Inflammatory macrophage treated with lipopolysaccharide for 1 hour (primary cell): ENCODE data around the gene STX3.
"Not testable (repeated sequence)": the region's sequence is repeated elsewhere in the genome, so short reads cannot be mapped to it uniquely, and the experiment has no call there.

Experiments
- DNase-seq, 2 donors: peaks; one replicate each; pipeline ENCODE4 v3.0.0-alpha.2; 2020 to 2022

Gene STX3

DNA sequence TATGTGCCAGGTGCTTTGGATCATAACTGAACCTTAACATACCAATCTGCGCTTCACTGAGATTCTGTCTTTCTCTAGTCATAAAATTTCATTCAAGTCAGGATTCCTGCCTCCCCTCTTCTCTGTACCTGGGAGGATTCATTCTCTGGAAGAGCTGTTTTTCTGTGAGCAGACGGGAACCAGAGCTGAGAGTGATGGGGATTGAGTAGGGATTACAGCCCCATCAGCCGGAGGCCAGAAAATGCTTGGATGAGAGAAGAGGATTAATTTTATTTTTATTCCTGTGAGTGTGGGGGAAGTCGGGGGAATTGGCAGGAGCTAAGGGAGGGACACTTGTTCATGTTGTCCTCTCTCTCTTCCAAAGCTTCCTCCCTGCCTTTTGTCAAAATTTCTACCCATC is 4.7 kb downstream of the STX3 start:
- no peak for DNase-seq

DNA sequence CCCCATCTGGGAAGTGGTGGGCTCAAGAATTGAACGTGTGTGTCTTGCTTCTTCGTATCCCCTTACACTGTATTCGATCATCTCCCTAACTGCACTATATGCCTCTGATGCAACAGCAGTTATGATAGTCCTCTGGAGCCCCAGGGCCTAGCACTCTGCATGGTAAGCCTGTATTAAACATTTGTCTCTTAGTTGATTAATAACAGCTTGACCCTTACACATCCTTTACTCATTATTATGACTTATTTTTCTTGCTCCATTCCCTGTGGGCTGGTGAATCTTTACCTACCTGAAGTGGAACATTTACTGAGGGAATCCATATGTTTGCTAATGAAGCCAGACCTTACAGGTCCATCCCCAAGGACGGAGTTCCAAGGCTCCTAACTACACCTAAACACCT is 5.6 kb downstream of the STX3 start:
- no peak for DNase-seq

DNA sequence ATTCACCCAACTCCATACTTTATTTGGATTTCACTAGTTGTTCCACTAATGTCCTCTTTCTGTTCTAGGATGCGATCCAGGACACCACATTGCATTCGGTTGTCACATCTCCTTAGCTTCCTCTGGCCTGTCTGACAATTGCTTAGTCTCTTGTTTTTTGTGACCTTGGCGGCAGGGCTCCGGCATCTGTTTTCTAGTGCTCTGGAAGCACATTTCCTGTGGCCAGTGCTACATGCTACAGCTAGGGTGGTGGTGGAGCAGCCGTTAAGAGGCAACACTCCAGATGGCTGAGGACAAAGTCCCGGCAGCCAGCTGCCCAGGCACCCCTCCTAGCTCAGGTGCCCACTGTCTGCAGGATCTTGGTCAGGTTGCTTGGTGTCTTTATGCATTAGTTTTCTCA is 6.8 kb downstream of the STX3 start:
- DNase-seq: no peak

DNA sequence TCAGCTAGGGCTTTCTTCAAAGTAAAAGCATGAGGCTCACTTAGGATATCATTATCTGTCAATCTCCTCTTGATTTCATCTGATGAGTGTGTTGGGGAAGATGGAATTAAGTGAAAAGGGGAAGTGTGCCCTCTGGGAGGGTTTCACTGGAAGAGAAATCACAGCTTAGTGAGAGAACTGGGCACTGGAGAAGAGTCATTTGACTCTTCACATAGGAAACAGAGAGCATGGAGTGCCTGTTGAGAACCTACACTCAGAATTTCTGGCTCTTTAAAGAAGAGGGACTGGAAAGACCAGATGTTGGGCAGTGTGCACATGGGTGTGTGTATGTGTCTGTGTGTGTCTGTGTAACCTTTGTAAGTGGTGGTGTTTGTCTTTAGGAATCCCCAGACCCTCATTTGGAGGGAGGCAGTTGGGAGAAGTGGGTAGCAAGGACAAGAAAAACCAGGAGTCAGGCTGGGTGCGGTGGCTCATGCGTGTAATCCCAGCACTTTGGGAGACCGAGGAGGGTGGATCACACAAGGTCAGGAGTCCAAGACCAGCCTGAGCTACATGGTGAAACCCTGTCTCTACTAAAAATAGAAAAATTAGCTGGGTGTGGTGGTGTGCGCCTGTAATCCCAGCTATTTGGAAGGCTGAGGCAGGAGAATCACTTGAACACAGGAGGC is 10.0 kb downstream of the STX3 start:
- peak; percentile 58 to 62 for DNase-seq

DNA sequence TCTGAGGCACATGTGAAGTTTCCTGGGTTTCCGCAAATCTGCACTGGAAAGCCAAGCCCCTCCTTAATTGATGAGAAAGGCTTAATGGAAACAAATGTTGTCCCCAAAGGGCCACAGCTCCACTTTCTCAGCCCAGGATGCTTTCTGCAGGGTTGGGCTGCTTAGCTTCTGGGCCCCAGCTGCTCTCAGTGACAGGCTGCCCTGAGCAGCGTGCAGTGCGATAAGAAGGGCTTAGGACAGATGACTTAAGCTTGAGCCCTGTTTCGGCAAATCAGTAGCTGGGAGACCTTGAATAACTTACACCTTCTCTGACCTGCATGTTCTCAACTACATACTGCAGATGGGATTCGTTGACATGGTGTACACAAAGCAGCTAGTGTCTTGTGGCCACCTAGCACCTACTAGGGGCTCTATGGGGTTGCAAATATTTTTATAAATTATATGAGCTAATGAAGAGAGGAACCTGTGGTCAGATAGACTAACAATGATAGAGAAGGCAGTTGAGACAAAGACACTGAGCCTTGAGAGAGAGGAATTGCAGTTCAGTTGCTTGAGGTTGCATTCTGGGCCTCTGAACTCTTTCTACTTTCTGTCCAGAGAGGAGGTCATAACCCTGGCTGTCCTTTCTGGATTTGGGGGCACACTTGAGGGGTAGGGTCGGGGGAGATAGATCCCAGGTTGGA is 11.5 kb downstream of the STX3 start:
- no peak for DNase-seq

DNA sequence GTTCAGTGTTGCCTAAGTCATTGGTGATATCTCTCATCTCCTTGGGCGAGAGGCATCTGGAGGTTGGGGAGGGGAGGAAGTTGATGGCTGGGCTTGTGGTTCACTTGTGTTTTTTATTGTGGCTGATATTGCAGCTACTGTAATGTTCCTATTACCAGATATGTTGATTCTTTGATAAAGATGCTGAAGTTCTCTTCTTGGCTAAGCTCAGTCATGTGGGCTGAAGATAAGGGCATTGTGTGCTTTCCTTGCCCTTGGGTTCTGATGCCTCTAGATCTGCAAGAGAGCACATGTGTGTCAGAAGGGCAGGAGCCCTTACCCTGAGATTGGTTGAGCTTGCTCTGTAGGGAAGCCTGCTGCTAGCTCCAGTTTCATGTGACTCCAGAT is 12.0 kb downstream of the STX3 start:
- DNase-seq: no peak

DNA sequence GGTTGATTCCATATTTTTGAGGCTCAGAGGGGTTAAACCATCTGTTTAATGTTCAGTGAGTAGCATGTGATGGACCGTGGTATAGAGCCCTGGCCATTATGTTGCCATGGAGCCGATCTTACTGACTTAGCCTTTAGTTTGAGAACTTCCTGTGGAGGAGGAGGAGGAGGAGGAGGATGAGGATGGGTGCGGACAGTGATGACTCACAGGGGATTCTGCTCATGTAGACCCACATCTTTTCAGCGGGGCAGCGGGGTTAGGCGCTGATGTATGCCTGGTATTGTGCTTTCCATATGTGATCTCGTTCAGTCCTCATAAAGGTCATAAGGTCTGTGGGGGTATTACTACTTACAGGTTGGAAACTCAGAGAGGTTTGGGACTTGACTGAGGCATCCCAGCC is 13.9 kb downstream of the STX3 start:
- DNase-seq: peak; percentile 61 to 77

DNA sequence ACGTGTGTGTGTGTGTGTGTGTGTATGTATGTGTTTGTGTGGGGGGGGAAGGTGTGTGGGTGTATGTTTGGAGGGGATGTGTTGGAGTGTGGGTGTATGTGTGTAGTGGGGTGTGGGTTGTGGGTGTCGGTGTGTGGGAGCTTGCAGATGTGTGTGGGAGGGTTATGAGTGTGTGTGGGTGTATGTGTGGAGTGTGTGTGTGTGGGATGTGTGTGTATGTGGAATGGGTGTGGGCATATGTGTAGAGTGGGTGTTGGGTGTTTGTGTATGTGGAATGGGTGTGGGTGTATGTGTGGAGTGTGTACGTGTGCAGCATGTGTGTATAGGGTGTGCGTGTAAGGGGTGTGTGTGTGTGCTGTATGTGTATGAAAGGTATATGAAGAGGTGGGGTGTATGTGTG is 14.7 kb downstream of the STX3 start:
- DNase-seq: no peak

DNA sequence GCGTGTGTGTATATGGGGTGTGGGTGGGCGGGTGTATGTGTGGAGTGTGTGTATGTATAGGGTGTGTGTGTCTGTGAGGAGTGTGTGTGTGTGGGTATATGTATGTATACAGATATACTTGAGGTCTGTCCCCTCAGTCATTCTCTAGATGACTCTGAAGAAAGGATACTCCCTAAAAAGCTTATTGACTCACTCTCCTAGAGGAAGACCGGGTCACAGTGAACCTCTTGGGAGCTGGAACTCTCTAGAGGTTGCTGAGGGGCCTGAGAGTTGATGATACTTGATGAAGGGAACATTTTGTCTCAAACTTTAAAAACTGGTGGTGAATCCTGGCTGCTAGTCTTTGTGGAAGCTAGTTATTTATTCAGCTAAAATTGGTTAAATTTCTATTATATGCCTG is 15.1 kb downstream of the STX3 start:
- DNase-seq: no peak

DNA sequence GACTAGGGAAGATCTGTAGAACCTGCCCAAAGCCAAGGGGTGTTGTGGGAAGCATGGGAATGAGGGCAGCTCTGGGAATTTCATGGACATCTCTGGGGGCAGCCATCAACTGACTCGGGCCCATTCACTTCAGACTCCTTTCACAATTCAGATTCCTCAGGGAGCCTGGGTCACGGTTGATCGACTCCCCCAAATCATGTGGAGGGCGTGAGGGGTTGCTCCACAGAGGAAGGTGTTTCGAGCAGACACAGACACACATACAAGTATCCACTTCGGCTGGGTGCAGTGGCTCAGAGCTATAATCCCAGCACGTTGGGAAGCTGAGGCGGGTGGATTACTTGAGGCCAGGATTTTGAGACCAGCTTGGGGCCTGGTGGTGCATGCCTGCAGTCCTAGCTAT is 15.7 kb downstream of the STX3 start:
- DNase-seq: no peak

DNA sequence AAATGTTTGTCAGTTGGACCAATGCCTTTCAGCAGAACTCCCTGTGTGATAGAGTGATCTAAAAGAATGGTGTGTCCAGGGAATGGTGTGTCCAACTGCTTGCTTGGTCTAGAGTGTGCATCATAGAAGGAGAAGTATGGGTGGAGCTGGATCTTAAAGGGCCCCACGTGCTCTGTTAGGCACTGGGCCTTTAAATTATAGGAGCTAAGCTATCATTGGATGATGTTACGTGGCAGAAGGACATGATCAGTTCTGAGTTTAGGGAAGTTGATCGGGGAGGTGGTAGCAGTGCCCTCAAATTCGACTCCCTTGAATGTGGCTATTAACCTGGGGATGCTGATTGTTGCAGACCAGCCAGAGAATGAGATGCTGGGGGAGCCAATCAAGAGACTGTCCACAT is 16.4 kb downstream of the STX3 start:
- no peak for DNase-seq

DNA sequence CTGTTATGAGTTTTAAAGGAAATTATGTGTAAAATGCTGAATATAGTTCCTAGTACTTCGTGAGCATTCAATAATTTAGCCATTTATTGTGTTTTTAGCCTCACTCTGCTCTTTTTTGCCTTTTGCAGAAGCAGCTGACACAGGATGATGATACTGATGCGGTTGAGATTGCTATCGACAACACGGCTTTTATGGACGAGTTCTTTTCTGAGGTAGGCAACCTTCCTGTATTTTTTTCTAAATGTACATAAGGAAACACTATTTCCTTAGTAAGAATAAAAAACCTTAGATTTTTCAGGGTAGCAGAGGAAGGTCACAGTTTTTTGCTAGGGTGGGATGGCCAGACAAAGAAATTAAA is 17.9 kb downstream of the STX3 start:
- DNase-seq: no peak

DNA sequence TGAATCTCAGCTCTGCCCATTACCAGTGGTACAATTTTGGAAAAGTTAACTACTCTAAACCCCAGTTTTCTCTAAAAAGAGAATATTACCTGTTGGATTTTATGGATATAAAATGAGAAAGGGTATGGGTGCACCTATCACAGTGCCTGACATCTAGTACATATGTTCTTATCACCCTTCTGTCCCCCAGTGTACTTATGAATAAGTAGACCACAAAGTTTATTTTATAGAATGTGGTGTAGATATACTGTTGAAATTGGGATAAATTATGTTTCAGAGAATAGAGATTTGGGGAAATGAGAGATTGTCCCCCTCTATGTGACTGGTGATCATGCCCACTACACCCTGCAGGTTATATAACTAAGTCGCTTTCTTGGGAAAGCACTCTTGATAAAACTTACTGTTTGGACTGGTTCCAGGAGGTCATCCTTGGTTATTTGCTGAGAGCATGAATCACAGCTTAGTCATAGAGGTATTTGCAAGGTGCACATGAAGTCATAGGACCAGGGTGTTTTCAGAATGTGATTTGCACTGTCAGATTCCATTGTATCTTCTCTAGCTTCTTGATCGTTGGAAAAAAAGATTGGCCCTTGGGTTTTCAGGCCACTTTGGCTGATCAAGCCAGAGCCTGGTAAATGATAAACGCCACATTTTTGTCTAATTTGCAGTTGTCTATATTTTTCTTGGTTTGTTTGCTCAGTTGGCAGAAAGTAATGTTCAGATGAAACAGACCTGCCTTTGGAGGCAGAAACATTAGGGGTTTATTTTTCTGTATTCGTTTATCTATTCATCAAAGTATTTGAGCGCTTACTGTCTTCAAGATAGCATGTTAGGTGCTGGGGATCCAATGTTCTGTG is 21.3 kb downstream of the STX3 start:
- no peak for DNase-seq

DNA sequence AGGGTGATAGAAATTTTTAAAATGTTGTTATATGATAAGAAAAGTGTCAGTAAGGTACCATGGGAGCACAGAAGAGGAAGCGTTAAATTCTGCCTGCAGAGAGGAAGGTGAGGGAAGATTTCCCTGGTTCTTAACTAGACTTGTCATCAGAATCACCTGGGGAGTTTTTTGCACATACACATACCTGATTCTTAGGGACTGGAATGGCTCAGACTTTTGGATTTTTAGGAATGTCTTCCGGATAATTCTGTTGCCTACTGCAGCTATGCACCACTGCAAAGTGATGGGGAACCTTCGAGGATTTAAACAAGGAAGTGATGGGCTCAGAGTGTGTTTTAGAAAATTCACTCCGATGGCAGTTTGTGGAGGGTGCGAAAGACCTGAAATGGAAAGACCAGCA is 21.9 kb downstream of the STX3 start:
- no peak for DNase-seq

DNA sequence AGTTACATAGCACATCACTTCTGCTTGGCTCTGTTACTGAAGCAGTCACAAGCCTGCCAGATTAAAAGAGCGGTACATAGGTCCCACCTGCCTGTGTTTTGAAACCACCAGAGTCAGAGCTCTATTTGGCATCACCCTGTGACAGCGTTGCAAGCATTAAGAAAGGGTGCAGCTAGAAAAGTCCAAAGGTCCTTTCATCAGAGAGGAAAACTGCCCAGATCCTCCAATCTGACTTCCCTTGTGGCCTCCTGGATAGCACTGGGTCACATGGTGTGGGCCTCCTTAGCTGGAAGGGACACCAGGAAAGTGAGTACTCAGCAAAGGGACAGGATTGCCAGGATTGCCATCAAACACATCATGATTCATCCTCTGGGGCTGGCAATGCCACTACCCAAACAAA is 22.9 kb downstream of the STX3 start:
- peak in 1 of 2 donors; percentile 42 for DNase-seq

DNA sequence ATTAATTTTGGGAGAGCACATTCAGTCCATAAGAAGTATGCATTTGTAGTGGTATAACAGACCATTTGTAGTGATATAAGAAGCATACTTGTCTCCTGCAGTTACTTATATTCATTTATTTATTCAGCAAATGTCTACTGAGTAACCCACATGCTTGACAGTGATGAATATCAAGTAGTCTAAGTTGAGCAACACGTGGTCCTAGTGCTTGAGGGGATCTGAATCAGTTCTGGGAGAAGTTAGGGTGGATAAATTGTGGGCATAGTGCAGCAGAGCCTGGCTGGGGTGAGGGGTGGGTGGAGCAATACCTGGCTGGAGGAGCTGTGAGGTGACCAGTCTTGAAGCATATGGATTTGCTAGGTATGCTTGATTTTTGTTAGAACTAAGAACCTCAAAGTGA is 24.3 kb downstream of the STX3 start:
- DNase-seq: no peak

DNA sequence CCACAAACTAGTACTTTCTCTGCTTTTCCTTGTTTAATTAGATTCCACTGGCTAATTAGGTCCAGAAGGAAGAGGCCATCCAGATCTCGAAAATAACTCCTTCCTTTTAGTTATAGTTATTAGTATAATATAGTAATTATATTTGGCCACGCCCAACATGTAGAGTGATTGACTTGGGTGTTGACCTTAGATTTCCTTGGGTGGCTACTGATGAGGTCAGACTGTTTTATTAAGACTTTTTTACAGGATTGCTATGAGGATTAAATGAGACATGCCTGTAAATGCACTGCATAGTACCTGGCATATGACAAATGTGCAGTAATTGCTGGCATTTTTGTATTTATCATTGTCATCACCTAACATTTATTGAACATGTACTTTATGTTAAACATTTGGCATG is 26.9 kb downstream of the STX3 start:
- DNase-seq: no peak

DNA sequence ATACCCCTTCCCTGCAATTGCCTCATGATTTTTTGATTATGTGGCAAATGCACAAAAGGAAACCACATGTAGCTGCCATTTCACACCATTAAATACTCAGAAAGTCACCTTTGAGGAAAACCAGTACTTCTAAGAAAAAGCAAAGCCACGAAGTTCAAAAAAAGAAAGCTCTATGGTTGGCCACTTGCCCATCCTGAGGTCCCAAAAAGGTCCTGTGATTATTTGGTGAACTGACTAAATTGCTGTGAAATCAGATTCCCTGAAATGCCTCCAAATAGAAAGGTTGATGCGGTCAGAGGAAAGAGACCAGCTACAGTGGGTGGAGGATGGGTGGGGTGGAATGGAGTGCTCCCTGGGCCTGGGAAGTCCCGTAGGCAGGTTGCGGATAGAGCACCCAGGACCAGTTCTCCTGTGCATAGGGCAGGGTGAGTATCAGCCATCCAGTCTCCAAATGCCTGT is 28.5 kb downstream of the STX3 start:
- DNase-seq: no peak

DNA sequence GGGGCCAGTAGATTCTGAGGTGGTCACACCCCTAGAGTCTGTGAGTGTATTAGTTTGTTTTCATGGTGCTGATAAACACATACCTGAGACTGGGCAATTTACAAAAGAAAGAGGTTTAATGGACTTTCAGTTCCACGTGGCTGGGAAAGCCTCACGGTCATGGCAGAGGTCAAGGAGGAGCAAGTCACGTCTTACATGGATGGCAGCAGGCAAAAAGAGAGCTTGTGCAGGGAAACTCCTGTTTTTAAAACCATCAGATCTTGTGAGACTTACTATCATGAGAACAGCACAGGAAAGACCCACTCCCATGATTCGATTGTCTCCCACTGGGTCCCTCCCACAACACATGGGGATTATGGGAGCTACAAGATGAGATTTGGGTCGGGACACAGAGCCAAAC is 29.3 kb downstream of the STX3 start:
- DNase-seq: not testable (repeated sequence)

DNA sequence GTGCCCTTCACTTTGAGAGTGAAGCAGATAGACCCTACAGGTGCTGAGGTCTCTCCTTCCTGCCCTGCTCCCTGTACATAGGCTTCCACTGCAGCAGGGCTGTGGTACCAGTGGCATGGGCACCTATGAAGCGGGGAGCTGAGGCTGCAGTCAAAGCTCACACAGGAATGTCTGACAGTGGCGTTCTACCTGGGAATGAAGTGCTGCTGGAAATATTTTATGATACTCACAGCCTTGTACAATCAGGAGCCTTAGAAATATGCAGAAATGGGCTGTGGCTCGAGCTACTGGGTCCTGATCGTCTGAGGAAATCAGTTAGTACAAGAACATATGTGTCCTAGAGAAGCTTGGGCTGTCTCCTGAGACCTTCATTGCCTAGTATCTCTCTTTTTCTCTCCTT is 30.6 kb downstream of the STX3 start:
- no peak for DNase-seq

DNA sequence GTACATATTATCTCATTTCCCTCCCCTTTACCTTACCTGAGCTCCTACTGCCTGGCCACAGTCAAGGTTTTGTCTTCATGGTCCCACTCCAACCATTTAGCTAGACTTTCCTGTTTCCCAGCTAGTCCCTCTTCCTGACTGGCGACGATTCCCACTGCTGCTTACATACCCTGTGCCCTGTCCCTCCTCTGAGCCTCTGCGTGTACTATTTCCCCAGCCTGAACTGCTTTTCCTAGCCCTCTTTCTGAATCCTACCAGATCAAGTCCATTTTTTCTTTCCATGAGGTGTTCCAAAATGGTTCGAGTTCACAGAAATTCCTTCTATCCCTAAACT is 32.0 kb downstream of the STX3 start:
- no peak for DNase-seq

DNA sequence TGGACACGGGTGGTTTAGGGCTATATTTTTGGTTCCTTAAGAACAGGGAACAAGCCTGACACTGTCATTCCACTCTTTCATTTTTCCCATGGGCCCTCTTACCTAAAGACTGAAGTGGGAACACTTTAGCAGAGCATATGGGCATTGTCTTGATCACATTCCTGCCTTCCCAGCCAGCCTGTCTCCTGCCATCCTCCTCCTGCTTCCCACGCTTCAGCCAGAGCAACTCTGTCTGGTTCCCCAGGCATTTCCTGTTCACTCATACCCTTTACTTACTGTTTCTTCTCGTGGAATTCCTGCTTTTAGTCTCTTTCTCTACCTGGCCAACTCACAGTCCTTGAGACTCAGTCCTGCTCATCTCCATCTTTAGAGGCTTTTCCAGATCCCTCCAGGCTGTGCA is 32.6 kb downstream of the STX3 start:
- DNase-seq: no peak

DNA sequence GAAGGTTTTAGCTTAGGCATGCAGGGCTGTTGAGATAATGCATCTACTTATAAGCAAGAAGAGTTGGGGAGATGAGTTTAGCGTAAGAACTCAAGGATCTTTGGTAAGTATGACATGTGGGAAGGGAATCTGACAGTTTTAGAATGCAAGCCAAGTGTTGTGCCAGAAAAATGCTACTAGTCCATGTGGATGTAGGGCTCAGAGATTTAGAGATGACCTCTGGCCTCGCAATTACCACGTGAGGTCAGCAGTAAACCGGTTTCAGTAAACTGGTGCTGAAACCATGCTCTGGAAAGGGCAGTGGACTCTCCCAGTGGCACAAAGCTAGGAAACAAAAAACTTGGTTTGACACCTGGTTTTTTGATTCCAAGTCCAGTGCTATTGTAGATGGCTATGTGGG is 36.5 kb downstream of the STX3 start:
- no peak for DNase-seq

DNA sequence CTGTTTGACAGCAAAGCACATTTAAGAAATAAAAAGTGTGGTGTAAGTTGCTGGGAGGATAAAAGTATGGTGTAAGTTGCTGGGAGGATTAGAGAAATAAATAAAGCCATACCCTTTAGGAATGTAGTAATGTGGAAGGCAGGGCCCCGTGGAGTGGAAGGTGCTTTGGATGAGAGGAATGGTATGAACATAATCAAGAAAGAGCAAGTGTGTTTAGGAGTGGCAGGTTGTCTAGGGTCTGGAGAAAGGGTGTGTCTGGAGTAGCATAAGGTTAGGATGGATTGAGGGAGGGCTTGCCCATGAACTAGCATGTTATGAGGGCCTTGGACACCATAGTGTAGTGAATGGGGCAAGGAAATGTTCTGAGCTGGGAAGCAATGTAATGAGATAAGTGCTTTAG is 37.3 kb downstream of the STX3 start:
- DNase-seq: no peak
